ENCODE data around the gene BABAM2. TPM values are rescaled to one million over a fixed set of nuclear protein-coding genes. Genes with fewer than 3 reads are reported as not detected.

Gene BABAM2
- total RNA-seq, 1 experiment from 2014 or later = 27.1 TPM

DNA sequence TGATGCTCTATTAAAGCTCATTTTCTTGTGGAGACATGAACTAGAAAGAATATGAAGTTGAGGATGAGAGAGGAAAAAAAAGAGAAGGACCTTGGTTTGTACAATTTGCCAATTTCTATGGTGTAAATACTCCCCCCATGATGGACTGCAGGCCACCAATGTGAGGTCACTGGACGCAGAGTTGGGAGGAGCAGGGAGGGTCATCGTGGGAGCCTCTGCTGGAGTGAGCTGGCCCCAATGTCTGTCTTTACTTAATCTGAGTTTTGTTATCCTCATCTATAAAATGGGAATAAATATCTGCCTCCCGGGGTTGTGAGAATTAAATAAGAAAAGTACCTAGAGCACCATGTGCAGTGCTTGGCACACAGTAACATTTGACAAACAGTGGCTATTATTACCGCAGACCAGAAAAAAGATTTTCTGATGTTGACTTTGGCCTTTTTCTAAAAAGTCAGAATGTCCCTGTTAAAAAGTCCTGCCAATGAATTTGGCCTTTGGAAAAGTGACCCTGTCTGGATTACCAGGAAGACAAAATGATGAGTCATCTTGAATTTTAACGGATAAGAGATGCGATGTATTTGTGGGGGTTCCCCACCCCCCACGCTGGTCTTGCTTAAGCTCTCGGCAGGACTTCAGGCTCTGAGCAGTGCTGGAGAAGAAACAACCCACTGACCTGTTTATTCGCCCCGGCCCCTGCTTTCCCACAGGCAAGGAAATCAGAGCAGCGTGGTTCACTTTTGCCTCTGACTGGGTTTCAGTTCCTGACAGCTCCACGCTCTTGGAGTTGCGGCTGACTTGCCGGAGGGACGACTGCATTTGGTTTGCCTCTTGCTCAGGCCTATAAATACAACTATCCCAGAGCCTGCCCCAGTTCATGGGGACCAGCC lies 451.8 kb downstream of the BABAM2 start:
- Histone ChIP-seq H2BK5ac (ENCODE audit: insufficient read length, low read length) (no peak overlapping the region), H3K56ac (ENCODE audit: insufficient read length, low read depth, low read length) (no peak overlapping the region), H4K5ac (ENCODE audit: insufficient read length, low read depth, low read length) (no peak overlapping the region), H3K4ac (ENCODE audit: low read depth, low read length) (no peak overlapping the region), H3K9ac (ENCODE audit: extremely low read depth, insufficient read length, low read length) (no peak overlapping the region), H3K27ac (ENCODE audit: insufficient read length, low read depth, low read length) (no peak overlapping the region), H3K23ac (ENCODE audit: insufficient read length, low read depth, low read length) (no peak overlapping the region), H2BK20ac (ENCODE audit: low read depth, low read length, poor library complexity, severe bottlenecking) (no peak overlapping the region), H2AFZ (ENCODE audit: low read length) (no peak overlapping the region), H3K4me1 (ENCODE audit: insufficient read depth, low read length) (no peaks in the 10 kb centered on the region), H3T11ph (ENCODE audit: low read length) (no peak overlapping the region), H3K18ac (ENCODE audit: insufficient read length, low read depth, low read length) (no peak overlapping the region), H3K14ac (ENCODE audit: insufficient read depth, low read length) (no peak overlapping the region), H4K8ac (replicated peaks; ENCODE audit: insufficient read length, low read depth, low read length) (no peak overlapping the region), H3K79me1 (ENCODE audit: insufficient read depth, low read depth, low read length, poor library complexity, severe bottlenecking) (no peaks in the 10 kb centered on the region), H3K79me2 (ENCODE audit: insufficient read depth, low read length) (no peaks in the 10 kb centered on the region), H3K4me2 (ENCODE audit: insufficient read depth, insufficient read length, low read length) (no peak overlapping the region), H2BK12ac (ENCODE audit: insufficient read length, low read depth, low read length) (no peak overlapping the region), H3K27me3 (ENCODE audit: insufficient read depth, low read length) (no peaks in the 10 kb centered on the region), H3K9me3 (ENCODE audit: control insufficient read depth, low read depth, low read length) (no peaks in the 10 kb centered on the region), H4K20me1 (ENCODE audit: control insufficient read depth, insufficient read depth, insufficient read length) (no peaks in the 10 kb centered on the region), H2AK5ac (ENCODE audit: insufficient read length, low read length) (no peak overlapping the region), H2BK15ac (ENCODE audit: low read depth, low read length) (no peak overlapping the region), H3K23me2 (ENCODE audit: insufficient read length, low read depth, low read length, poor library complexity, severe bottlenecking) (no peaks in the 10 kb centered on the region), H2BK120ac (ENCODE audit: low read depth, low read length, poor library complexity, severe bottlenecking) (no peak overlapping the region), H4K91ac (ENCODE audit: insufficient read length, low read depth, low read length) (no peak overlapping the region)
- Mint-ChIP-seq H3K9me3 (no peaks in the 10 kb centered on the region), H3K4me1 (peaks cover 28 to 43% of the 10 kb centered on the region in 2 experiments), H3K27ac (peak overlapping the region in 2 of 3 experiments; percentile 24 to 80; a peak in 1 of 7 replicates), H3K27me3 (ENCODE audit: low read depth) (no peaks in the 10 kb centered on the region), H3K36me3 (ENCODE audit: insufficient read depth in 1 of 3, low read depth in 3 of 3) (no peaks in the 10 kb centered on the region), H3K4me3 (no peak overlapping the region; a peak in 2 of 5 replicates)
- no peak for TF ChIP-seq CTCF (conservative IDR thresholded peaks at IDR 0.05)
- WGBS (ENCODE audit: extremely low coverage, insufficient read length, low lambda C conversion rate) = no CpG with 5 or more reads among the region's 15 CpGs
- DNase-seq = no peak

Data from H9 (cell line).